Measurements from ENCODE around the gene GNAS-AS1.

DNA sequence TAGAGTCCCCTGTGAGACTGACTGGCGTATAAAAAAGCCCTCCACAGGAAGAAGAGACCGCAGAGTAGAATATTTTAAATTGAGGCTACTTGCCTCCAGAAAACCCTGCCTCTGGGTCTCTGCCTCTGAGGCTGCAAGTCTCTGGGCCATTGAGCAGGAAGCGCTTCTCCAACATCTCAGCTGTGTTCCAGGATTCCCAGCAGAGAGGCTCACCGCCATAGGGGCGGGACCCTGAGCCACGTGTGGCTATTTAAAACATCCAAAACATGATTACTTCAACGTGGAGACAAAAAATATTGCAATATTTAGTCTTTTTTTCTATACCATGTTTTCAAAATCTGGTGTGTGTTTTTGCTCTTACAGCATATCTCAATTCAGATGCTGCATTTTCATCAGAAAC lies 59.4 kb downstream of the GNAS-AS1 start:
- TF ChIP-seq NFIC (IDR thresholded peaks at IDR 0.05) (no peak), EP300 (IDR thresholded peaks at IDR 0.05; ENCODE audit: borderline replicate concordance) (no peak), CEBPB (IDR thresholded peaks at IDR 0.05) (no peak), TCF12 (IDR thresholded peaks at IDR 0.05; ENCODE audit: low read depth) (no peak), YY1 (IDR thresholded peaks at IDR 0.05; ENCODE audit: low read depth) (no peak), TAF1 (IDR thresholded peaks at IDR 0.05; ENCODE audit: low read depth) (no peak)
- TF ChIP-seq, protein P1, sequence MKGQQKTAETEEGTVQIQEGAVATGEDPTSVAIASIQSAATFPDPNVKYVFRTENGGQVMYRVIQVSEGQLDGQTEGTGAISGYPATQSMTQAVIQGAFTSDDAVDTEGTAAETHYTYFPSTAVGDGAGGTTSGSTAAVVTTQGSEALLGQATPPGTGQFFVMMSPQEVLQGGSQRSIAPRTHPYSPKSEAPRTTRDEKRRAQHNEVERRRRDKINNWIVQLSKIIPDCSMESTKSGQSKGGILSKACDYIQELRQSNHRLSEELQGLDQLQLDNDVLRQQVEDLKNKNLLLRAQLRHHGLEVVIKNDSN (IDR thresholded peaks at IDR 0.05): no peak
- TF ChIP-seq, protein P2, sequence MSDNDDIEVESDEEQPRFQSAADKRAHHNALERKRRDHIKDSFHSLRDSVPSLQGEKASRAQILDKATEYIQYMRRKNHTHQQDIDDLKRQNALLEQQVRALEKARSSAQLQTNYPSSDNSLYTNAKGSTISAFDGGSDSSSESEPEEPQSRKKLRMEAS (IDR thresholded peaks at IDR 0.05): no peak
- TF ChIP-seq, protein P3, sequence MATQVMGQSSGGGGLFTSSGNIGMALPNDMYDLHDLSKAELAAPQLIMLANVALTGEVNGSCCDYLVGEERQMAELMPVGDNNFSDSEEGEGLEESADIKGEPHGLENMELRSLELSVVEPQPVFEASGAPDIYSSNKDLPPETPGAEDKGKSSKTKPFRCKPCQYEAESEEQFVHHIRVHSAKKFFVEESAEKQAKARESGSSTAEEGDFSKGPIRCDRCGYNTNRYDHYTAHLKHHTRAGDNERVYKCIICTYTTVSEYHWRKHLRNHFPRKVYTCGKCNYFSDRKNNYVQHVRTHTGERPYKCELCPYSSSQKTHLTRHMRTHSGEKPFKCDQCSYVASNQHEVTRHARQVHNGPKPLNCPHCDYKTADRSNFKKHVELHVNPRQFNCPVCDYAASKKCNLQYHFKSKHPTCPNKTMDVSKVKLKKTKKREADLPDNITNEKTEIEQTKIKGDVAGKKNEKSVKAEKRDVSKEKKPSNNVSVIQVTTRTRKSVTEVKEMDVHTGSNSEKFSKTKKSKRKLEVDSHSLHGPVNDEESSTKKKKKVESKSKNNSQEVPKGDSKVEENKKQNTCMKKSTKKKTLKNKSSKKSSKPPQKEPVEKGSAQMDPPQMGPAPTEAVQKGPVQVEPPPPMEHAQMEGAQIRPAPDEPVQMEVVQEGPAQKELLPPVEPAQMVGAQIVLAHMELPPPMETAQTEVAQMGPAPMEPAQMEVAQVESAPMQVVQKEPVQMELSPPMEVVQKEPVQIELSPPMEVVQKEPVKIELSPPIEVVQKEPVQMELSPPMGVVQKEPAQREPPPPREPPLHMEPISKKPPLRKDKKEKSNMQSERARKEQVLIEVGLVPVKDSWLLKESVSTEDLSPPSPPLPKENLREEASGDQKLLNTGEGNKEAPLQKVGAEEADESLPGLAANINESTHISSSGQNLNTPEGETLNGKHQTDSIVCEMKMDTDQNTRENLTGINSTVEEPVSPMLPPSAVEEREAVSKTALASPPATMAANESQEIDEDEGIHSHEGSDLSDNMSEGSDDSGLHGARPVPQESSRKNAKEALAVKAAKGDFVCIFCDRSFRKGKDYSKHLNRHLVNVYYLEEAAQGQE (IDR thresholded peaks at IDR 0.05; ENCODE audit: low read depth): no peak
